Muscle layer of colon (tissue), 2 donors: ENCODE measurements around the gene CSK.

Source experiments
- H3K27ac ChIP-seq: one replicate; pipeline ENCODE4 v1.7.0; 2013; ENCODE audit warnings: low read depth, mild to moderate bottlenecking, low read length, moderate library complexity
- H3K27me3 ChIP-seq, 2 donors: one replicate each; pipeline ENCODE4 v1.7.0; 2013; ENCODE audit warnings: low read length in 2 of 2, mild to moderate bottlenecking in 2 of 2; ENCODE audit not compliant: insufficient read depth in 2 of 2, control insufficient read depth in 1 of 2
- H3K36me3 ChIP-seq: one replicate; pipeline ENCODE4 v1.7.0; 2013; ENCODE audit warnings: mild to moderate bottlenecking, low read length; ENCODE audit not compliant: insufficient read depth
- H3K4me1 ChIP-seq: one replicate; pipeline ENCODE4 v1.7.0; 2013; ENCODE audit warnings: mild to moderate bottlenecking, low read length; ENCODE audit not compliant: insufficient read depth
- H3K4me3 ChIP-seq, 2 donors: one replicate each; pipeline ENCODE4 v1.7.0; 2013; ENCODE audit warnings: low read length in 2 of 2, low read depth in 1 of 2, mild to moderate bottlenecking in 1 of 2, moderate library complexity in 1 of 2
- H3K9ac ChIP-seq: one replicate; pipeline ENCODE4 v1.7.0; 2013; ENCODE audit warnings: low read length
- H3K9me3 ChIP-seq: one replicate; pipeline ENCODE4 v1.7.0; 2013; ENCODE audit warnings: mild to moderate bottlenecking, low read length
- donor health status: abdominal sarcoma.
- donor health status: Adenocarcinoma of cecum.

Gene CSK

GRCh38 chr15:74789741-74790079, 7.8 kb downstream of the CSK start:
- H3K9me3 ChIP-seq, result no peaks in the 10 kb centered on the region
- H3K27me3 ChIP-seq, result no peaks in the 10 kb centered on the region
- H3K27ac ChIP-seq, result peak overlapping the region; percentile 67
- peak overlapping the region; percentile 56 for H3K9ac ChIP-seq
- peaks cover 65% of the 10 kb centered on the region for H3K4me1 ChIP-seq
- H3K36me3 ChIP-seq, result peaks cover 6% of the 10 kb centered on the region
- peak overlapping the region in 1 of 2 donors; percentile 32 for H3K4me3 ChIP-seq

- Histone ChIP-seq H3K27me3 (no peaks in the 10 kb centered on the region), H3K36me3 (peaks cover 6% of the 10 kb centered on the region), H3K4me1 (peaks cover 59% of the 10 kb centered on the region), H3K9ac (peak overlapping the region; percentile 56), H3K9me3 (no peaks in the 10 kb centered on the region), H3K4me3 (peak overlapping the region in 1 of 2 donors; percentile 32), H3K27ac (peak overlapping the region; percentile 67)
Measured at GRCh38 chr15:74790080-74790916, 8.4 kb downstream of the CSK start.

- Histone ChIP-seq H3K9ac (no peak overlapping the region), H3K27ac (peak overlapping the region; percentile 23), H3K9me3 (no peaks in the 10 kb centered on the region), H3K4me3 (no peak overlapping the region), H3K27me3 (no peaks in the 10 kb centered on the region), H3K4me1 (peaks cover 54% of the 10 kb centered on the region), H3K36me3 (peaks cover 6% of the 10 kb centered on the region)
Measured at GRCh38 chr15:74791007-74791406, 9.1 kb downstream of the CSK start.

GRCh38 chr15:74791667-74792066, 9.8 kb downstream of the CSK start:
- no peaks in the 10 kb centered on the region for H3K27me3 ChIP-seq
- no peak overlapping the region for H3K27ac ChIP-seq
- no peaks in the 10 kb centered on the region for H3K9me3 ChIP-seq
- peaks cover 48% of the 10 kb centered on the region for H3K4me1 ChIP-seq
- H3K36me3 ChIP-seq, result peaks cover 6% of the 10 kb centered on the region
- no peak overlapping the region for H3K4me3 ChIP-seq
- no peak overlapping the region for H3K9ac ChIP-seq

- H3K36me3 ChIP-seq, result peaks cover 6% of the 10 kb centered on the region
- no peaks in the 10 kb centered on the region for H3K27me3 ChIP-seq
- H3K4me1 ChIP-seq, result peaks cover 41% of the 10 kb centered on the region
- no peak overlapping the region for H3K4me3 ChIP-seq
- no peak overlapping the region for H3K27ac ChIP-seq
- H3K9me3 ChIP-seq, result no peaks in the 10 kb centered on the region
- no peak overlapping the region for H3K9ac ChIP-seq
Measured at GRCh38 chr15:74792227-74793016, 10.5 kb downstream of the CSK start.

GRCh38 chr15:74793135-74794028, 11.5 kb downstream of the CSK start:
- Histone ChIP-seq H3K36me3 (peaks cover 6% of the 10 kb centered on the region), H3K27me3 (no peaks in the 10 kb centered on the region), H3K4me3 (no peak overlapping the region), H3K9ac (no peak overlapping the region), H3K4me1 (peaks cover 31% of the 10 kb centered on the region), H3K9me3 (no peaks in the 10 kb centered on the region), H3K27ac (no peak overlapping the region)

- Histone ChIP-seq H3K9ac (no peak overlapping the region), H3K36me3 (peaks cover 11% of the 10 kb centered on the region), H3K4me1 (peaks cover 21% of the 10 kb centered on the region), H3K9me3 (no peaks in the 10 kb centered on the region), H3K27ac (no peak overlapping the region), H3K27me3 (no peaks in the 10 kb centered on the region), H3K4me3 (no peak overlapping the region)
Measured at GRCh38 chr15:74794248-74794969, 12.5 kb downstream of the CSK start.

GRCh38 chr15:74794970-74795349, 13.1 kb downstream of the CSK start:
- H3K27ac ChIP-seq, result no peak overlapping the region

GRCh38 chr15:74795966-74796625, 14.2 kb downstream of the CSK start:
- Histone ChIP-seq H3K4me1 (peaks cover 18% of the 10 kb centered on the region), H3K9me3 (no peaks in the 10 kb centered on the region), H3K27me3 (no peaks in the 10 kb centered on the region), H3K9ac (no peak overlapping the region), H3K36me3 (peaks cover 14% of the 10 kb centered on the region), H3K4me3 (no peak overlapping the region), H3K27ac (no peak overlapping the region)

More at GRCh38 chr15:74794970-74795349, 13.1 kb downstream of the CSK start:
- H3K4me1 ChIP-seq, result peaks cover 21% of the 10 kb centered on the region
- H3K27me3 ChIP-seq, result no peaks in the 10 kb centered on the region
- peaks cover 14% of the 10 kb centered on the region for H3K36me3 ChIP-seq
- no peaks in the 10 kb centered on the region for H3K9me3 ChIP-seq
- no peak overlapping the region for H3K9ac ChIP-seq
- H3K4me3 ChIP-seq, result no peak overlapping the region

GRCh38 chr15:74798388-74799254, 16.7 kb downstream of the CSK start:
- H3K9ac ChIP-seq, result no peak overlapping the region

More at GRCh38 chr15:74798388-74799254, 16.7 kb downstream of the CSK start:
- Histone ChIP-seq H3K27me3 (no peaks in the 10 kb centered on the region), H3K27ac (no peak overlapping the region), H3K9me3 (no peaks in the 10 kb centered on the region), H3K4me1 (peaks cover 11% of the 10 kb centered on the region), H3K36me3 (peaks cover 18% of the 10 kb centered on the region), H3K4me3 (no peak overlapping the region)
